Glutamatergic neuron (in vitro differentiated cells): ENCODE results near the gene FGF16. TPM values are rescaled to one million over a fixed set of nuclear protein-coding genes. Genes with fewer than 3 reads are reported as not detected.

Source experiments
- DNase-seq: peaks from one replicate; pipeline ENCODE4 v3.0.0; 2022
- H3K27ac Mint-ChIP-seq: one replicate; pipeline ENCODE4 v1.8.0; 2020; ENCODE audit warnings: mild to moderate bottlenecking, mixed read lengths, inconsistent platforms; ENCODE audit not compliant: unreplicated experiment
- H3K27me3 Mint-ChIP-seq: one replicate; pipeline ENCODE4 v1.8.0; 2020; ENCODE audit warnings: mild to moderate bottlenecking, moderate library complexity, mixed read lengths, inconsistent platforms; ENCODE audit not compliant: unreplicated experiment
- H3K36me3 Mint-ChIP-seq: one replicate; pipeline ENCODE4 v1.8.0; 2020; ENCODE audit warnings: mild to moderate bottlenecking, mixed read lengths, inconsistent platforms; ENCODE audit not compliant: unreplicated experiment
- H3K4me1 Mint-ChIP-seq: one replicate; pipeline ENCODE4 v1.8.0; 2020; ENCODE audit warnings: mild to moderate bottlenecking, low read depth, mixed read lengths, inconsistent platforms; ENCODE audit not compliant: unreplicated experiment
- H3K4me3 Mint-ChIP-seq: one replicate; pipeline ENCODE4 v1.8.0; 2020; ENCODE audit warnings: mild to moderate bottlenecking, mixed read lengths, inconsistent platforms; ENCODE audit not compliant: unreplicated experiment
- H3K9me3 Mint-ChIP-seq: one replicate; pipeline ENCODE4 v1.8.0; 2020; ENCODE audit warnings: mild to moderate bottlenecking, moderate library complexity, mixed read lengths, inconsistent platforms; ENCODE audit not compliant: unreplicated experiment
- total RNA-seq: library from RNA; stranded (reverse); fragmentation: NEBNext Ultra II Directional; extraction: Animal tissue kit (Norgen Biotek cat#: 25700); gene quantifications from one replicate; pipeline ENCODE4 v1.2.1, GENCODE V29; 2021; ENCODE audit not compliant: unreplicated experiment
- TF ChIP-seq, protein P1 (sequence below): fragments of 200-600 bp; sonication (generic); IDR thresholded peaks from one replicate; pipeline ENCODE4 v1.5.0; 2021; ENCODE audit not compliant: partially characterized antibody, unreplicated experiment

FGF16 gene
- total RNA-seq, 1 donor from 2014 or later, result not detected

DNA sequence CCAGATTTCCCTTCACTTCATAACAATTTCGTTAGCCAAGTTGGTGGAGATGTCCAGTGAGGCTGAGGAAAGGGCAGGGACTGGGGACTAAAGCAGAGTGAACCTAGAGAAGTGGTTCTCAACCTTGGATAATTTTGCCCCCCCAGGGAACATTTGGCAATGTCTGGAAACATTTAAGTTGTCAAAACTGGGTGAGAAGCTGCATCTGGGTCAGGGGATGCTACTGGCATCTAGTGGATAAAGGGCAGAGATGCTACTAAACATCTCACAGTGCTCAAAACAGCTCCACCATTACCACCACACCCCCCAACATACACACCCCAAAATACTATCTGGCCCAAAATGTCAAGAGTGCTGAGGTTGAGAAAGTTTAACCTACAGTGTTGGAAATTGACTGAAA is 32.0 kb upstream of the FGF16 start:
- Mint-ChIP-seq H3K27me3 (no peaks in the 10 kb centered on the region), H3K4me1 (no peaks in the 10 kb centered on the region), H3K9me3 (peaks cover 2% of the 10 kb centered on the region), H3K36me3 (no peaks in the 10 kb centered on the region), H3K4me3 (no peak overlapping the region), H3K27ac (no peak overlapping the region)
- TF ChIP-seq, protein P1, sequence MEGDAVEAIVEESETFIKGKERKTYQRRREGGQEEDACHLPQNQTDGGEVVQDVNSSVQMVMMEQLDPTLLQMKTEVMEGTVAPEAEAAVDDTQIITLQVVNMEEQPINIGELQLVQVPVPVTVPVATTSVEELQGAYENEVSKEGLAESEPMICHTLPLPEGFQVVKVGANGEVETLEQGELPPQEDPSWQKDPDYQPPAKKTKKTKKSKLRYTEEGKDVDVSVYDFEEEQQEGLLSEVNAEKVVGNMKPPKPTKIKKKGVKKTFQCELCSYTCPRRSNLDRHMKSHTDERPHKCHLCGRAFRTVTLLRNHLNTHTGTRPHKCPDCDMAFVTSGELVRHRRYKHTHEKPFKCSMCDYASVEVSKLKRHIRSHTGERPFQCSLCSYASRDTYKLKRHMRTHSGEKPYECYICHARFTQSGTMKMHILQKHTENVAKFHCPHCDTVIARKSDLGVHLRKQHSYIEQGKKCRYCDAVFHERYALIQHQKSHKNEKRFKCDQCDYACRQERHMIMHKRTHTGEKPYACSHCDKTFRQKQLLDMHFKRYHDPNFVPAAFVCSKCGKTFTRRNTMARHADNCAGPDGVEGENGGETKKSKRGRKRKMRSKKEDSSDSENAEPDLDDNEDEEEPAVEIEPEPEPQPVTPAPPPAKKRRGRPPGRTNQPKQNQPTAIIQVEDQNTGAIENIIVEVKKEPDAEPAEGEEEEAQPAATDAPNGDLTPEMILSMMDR, result no peak
- no peak for DNase-seq

DNA sequence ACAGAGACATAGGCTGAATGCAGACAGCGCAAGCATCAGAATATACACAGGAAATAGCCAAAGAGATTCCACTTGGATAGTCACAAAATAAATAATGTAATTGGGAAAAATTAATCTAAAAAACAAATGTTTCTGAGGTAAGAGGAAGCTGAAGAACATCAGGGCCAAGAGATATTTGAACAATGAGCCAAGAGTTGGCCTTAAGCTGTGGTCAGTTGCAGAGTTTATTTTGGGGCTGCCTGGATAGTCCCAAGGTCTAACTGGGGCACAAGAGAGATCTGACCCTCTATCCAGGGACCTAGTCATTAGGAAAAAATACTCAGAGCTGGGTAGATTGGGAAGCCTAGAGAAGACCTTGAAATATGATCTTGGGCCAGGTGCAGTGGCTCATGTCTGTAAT is 31.3 kb upstream of the FGF16 start:
- Mint-ChIP-seq H3K4me3 (no peak overlapping the region), H3K27me3 (no peaks in the 10 kb centered on the region), H3K27ac (no peak overlapping the region), H3K4me1 (no peaks in the 10 kb centered on the region), H3K9me3 (peaks cover 2% of the 10 kb centered on the region), H3K36me3 (no peaks in the 10 kb centered on the region)
- no peak for DNase-seq
- TF ChIP-seq, protein P1, result no peak

DNA sequence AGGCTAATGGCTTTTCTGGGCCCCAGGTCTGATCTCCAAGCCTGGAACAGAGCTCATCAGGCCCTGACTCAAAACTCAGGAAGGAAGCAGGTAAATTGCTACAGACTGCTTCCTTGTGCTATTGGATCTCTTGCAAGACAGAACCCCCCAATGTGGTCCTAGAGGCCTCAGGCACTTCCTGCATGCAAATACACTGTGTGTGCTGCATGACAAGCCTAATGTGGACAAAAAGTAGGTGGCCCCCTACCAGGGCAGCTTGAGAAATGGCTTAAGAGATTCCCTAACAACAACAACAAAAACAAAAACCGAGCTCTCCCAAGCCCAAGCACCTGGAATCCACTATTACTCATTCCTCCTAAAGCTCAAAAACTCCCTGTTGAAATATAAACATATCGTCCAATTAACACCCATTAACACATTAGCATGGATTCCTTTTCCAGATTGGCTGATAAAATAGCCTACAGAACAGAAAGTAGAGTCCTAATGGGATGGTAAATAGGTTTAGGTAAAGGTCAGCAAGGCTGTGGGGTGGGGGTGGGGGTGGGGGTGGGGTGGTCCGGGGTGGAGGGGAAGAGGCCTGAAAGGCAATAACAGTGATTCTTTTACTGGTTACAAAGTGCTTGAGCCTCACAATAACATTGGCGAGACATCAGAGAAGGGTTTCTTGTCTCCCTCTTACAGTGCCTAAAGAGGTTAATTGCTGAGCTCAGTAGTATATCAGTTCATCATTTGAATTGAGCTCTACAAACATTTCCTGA is 24.1 kb upstream of the FGF16 start:
- TF ChIP-seq, protein P1, result no peak
- Mint-ChIP-seq H3K36me3 (no peaks in the 10 kb centered on the region), H3K4me1 (peaks cover under 1% of the 10 kb centered on the region), H3K4me3 (no peak overlapping the region), H3K27me3 (no peaks in the 10 kb centered on the region), H3K27ac (no peak overlapping the region), H3K9me3 (peaks cover 1% of the 10 kb centered on the region)
- DNase-seq, result no peak

DNA sequence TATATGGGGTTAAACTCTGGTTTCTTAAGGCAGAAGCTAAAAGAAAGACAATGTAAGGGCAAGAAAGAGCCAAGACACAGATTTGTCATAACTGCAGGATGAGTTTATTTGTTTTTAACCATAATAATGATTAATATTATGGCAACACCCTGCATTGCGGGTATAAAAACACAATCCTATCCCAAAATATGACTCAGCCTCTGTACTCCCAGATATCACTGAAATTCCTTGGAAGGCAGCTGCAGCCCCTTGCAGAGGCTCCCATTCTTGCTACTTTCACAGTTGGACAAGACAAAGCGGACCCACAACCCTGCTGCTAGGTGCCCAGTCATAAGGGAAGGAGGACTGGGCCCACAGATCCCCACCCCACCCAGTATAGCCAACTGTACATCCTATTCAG is 20.4 kb upstream of the FGF16 start:
- H3K27me3 Mint-ChIP-seq, result peaks cover 2% of the 10 kb centered on the region
- no peak overlapping the region for H3K27ac Mint-ChIP-seq
- H3K36me3 Mint-ChIP-seq, result no peaks in the 10 kb centered on the region
- H3K4me1 Mint-ChIP-seq, result peaks cover 11% of the 10 kb centered on the region
- H3K4me3 Mint-ChIP-seq, result no peak overlapping the region
- no peak for DNase-seq
- peaks cover 6% of the 10 kb centered on the region for H3K9me3 Mint-ChIP-seq
- TF ChIP-seq, protein P1, result no peak

DNA sequence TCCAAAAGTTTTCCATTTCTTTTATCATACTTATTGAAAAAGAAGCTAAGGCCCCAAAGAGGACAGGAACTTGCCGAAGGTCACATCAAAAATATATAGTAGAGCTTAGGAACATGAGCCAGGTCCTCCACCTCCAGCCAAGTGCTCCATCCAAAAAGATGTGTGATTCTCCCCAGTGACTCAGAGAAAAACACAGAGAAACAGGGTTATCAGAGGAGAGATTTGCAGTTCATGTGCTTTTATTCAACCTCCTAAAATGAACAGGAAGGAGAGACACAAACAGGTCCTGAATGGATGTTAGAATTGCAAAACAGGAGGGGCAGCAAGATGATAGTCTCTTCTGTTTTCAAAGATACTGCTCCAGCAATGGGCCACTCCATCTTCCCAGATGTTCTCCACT is 19.6 kb upstream of the FGF16 start:
- no peak for DNase-seq
- no peak overlapping the region for H3K4me3 Mint-ChIP-seq
- no peaks in the 10 kb centered on the region for H3K36me3 Mint-ChIP-seq
- TF ChIP-seq, protein P1, result no peak
- peaks cover 2% of the 10 kb centered on the region for H3K27me3 Mint-ChIP-seq
- peaks cover 11% of the 10 kb centered on the region for H3K4me1 Mint-ChIP-seq
- no peak overlapping the region for H3K27ac Mint-ChIP-seq
- peaks cover 6% of the 10 kb centered on the region for H3K9me3 Mint-ChIP-seq
